Spleen (tissue), 7 donors: ENCODE measurements around the gene PACS1.

Source experiments
- CTCF ChIP-seq, 11 experiments: fragments of 200-600 bp in 7 of 11; fragments of 450-650 bp in 4 of 11; sonication (generic) in 4 of 11; IDR thresholded peaks in 8 of 11; conservative IDR thresholded peaks in 3 of 11; 1 replicate in 7 of 11; 2 replicates in 4 of 11; pipeline versions ENCODE4 v1.4.0 to v1.8.0; 2016 to 2021; ENCODE audit warnings: antibody characterized with exemption in 11 of 11, inconsistent platforms in 4 of 11, mild to moderate bottlenecking in 1 of 11
- POLR2A ChIP-seq, 3 donors: fragments of 450-650 bp; IDR thresholded peaks; one replicate each; pipeline ENCODE4 v1.5.1; 2017; ENCODE audit warnings: antibody characterized with exemption in 3 of 3, mild to moderate bottlenecking in 1 of 3
- donor health status: DM: no; HTN: no; CAD: no; lungs with moderate emphysema.
- donor health status: DM: no; HTN: no; CAD: no.
- donor health status: DM: no; HTN: no; CAD: no.

GRCh38 chr11:66037327-66037726, 32.7 kb upstream of the PACS1 start:
- TF ChIP-seq POLR2A (IDR thresholded peaks at IDR 0.05) = no peak
- no peak for TF ChIP-seq CTCF (IDR thresholded peaks at IDR 0.05 in 8 of 11, conservative IDR thresholded peaks at IDR 0.05 in 3 of 11)
